ENCODE data around the gene TRIP4. TPM values are rescaled to one million over a fixed set of nuclear protein-coding genes. Genes with fewer than 3 reads are reported as not detected.

Gene TRIP4
- total and polyA plus RNA-seq, 9 of the 15 experiments (the other 6 are each of a cell fraction or from before 2014, with no cell fraction given): 7.6 to 23.3 (median 16.7) TPM

- TF ChIP-seq SMARCA5 (IDR thresholded peaks at IDR 0.05) (no peak), GTF3C2 (IDR thresholded peaks at IDR 0.05; ENCODE audit: borderline replicate concordance, extremely low read depth, insufficient read length) (no peak), POLR2B (IDR thresholded peaks at IDR 0.05; ENCODE audit: low read depth, partially characterized antibody) (no peak), MITF (IDR thresholded peaks at IDR 0.05) (no peak), ELF4 (CRISPR knock-in tag; IDR thresholded peaks at IDR 0.05) (peak; percentile 7; the same call in 1 of the 2 replicates), ZNF436 (CRISPR knock-in tag; IDR thresholded peaks at IDR 0.05) (no peak), SMC3 (conservative IDR thresholded peaks at IDR 0.05; ENCODE audit: insufficient read depth, low read depth, low read length) (0 out of 2 replicates have a peak, but pooled peaks have one; percentile 38), NKRF (IDR thresholded peaks at IDR 0.05; ENCODE audit: borderline replicate concordance) (no peak), ZNF316 (IDR thresholded peaks at IDR 0.05) (no peak), RNF219 (CRISPR knock-in tag; IDR thresholded peaks at IDR 0.05) (no peak), THAP12 (CRISPR knock-in tag; IDR thresholded peaks at IDR 0.05) (no peak), FOXK2 (conservative IDR thresholded peaks at IDR 0.05 in 1 of 2, IDR thresholded peaks at IDR 0.05 in 1 of 2; ENCODE audit: low read depth in 2 of 2) (peak in 1 of 2 experiments; percentile 42; a peak in 1 of 4 replicates), ZNF584 (CRISPR knock-in tag; IDR thresholded peaks at IDR 0.05; ENCODE audit: low read depth) (no peak), SMAD4 (CRISPR knock-in tag; conservative IDR thresholded peaks at IDR 0.05) (peak; percentile 93)
Measured at GRCh38 chr15:64460206-64460723, 72.6 kb downstream of the TRIP4 start, which contains the start of gene ZNF609 (continued).

Data from K562 (cell line).